ENCODE results near the gene PTPN12.

- TF ChIP-seq, protein P1, sequence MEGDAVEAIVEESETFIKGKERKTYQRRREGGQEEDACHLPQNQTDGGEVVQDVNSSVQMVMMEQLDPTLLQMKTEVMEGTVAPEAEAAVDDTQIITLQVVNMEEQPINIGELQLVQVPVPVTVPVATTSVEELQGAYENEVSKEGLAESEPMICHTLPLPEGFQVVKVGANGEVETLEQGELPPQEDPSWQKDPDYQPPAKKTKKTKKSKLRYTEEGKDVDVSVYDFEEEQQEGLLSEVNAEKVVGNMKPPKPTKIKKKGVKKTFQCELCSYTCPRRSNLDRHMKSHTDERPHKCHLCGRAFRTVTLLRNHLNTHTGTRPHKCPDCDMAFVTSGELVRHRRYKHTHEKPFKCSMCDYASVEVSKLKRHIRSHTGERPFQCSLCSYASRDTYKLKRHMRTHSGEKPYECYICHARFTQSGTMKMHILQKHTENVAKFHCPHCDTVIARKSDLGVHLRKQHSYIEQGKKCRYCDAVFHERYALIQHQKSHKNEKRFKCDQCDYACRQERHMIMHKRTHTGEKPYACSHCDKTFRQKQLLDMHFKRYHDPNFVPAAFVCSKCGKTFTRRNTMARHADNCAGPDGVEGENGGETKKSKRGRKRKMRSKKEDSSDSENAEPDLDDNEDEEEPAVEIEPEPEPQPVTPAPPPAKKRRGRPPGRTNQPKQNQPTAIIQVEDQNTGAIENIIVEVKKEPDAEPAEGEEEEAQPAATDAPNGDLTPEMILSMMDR (IDR thresholded peaks at IDR 0.05) = no peak
- TF ChIP-seq POLR2A (IDR thresholded peaks at IDR 0.05) = no peak
- no peak for TF ChIP-seq EP300 (IDR thresholded peaks at IDR 0.05)
- TF ChIP-seq POLR2AphosphoS5 (IDR thresholded peaks at IDR 0.05) = peak in 1 of 4 donors; percentile 27
These were observed 118.9 kb downstream of the PTPN12 start for GRCh38 chr7:77655836-77656455.

Data from sigmoid colon (tissue), 4 donors.